ENCODE measurements around the gene OR10P1.
A peak's percentile ranks its signal among the peaks of the same experiment; 100 is the strongest.

Gene OR10P1

GRCh38 chr12:55682087-55682796 lies 45.5 kb downstream of the OR10P1 start:
- no peak for TF ChIP-seq CTCF (IDR thresholded peaks at IDR 0.05; ENCODE audit: low read depth, low read length)
- DNase-seq (ENCODE audit: low read depth in 2 of 2) = no peak
- H3K4me3 ChIP-seq (replicated peaks in 1 of 2; ENCODE audit: low read depth in 2 of 2, low read length in 2 of 2) = peak overlapping the region in 1 of 2 donors; percentile 20

- no peak for DNase-seq (ENCODE audit: low read depth in 2 of 2)
- no peak overlapping the region for H3K4me3 ChIP-seq (replicated peaks in 1 of 2; ENCODE audit: low read depth in 2 of 2, low read length in 2 of 2)
- TF ChIP-seq CTCF (IDR thresholded peaks at IDR 0.05; ENCODE audit: low read depth, low read length) = no peak
Observed at GRCh38 chr12:55683676-55684075, 47.0 kb downstream of the OR10P1 start.

- TF ChIP-seq CTCF (IDR thresholded peaks at IDR 0.05; ENCODE audit: low read depth, low read length) = no peak
- no peak for DNase-seq (ENCODE audit: low read depth in 2 of 2)
- H3K4me3 ChIP-seq (replicated peaks in 1 of 2; ENCODE audit: low read depth in 2 of 2, low read length in 2 of 2) = no peak overlapping the region
Observed at GRCh38 chr12:55684761-55685370, 48.2 kb downstream of the OR10P1 start.

GRCh38 chr12:55685671-55686070 lies 49.0 kb downstream of the OR10P1 start:
- no peak for TF ChIP-seq CTCF (IDR thresholded peaks at IDR 0.05; ENCODE audit: low read depth, low read length)
- no peak overlapping the region for H3K4me3 ChIP-seq (replicated peaks in 1 of 2; ENCODE audit: low read depth in 2 of 2, low read length in 2 of 2)
- no peak for DNase-seq (ENCODE audit: low read depth in 2 of 2)

- TF ChIP-seq CTCF (IDR thresholded peaks at IDR 0.05; ENCODE audit: low read depth, low read length) = no peak
- no peak overlapping the region for H3K4me3 ChIP-seq (replicated peaks in 1 of 2; ENCODE audit: low read depth in 2 of 2, low read length in 2 of 2)
- DNase-seq (ENCODE audit: low read depth in 2 of 2) = no peak
Observed at GRCh38 chr12:55686366-55687010, 49.8 kb downstream of the OR10P1 start.

Measured in cardiac fibroblast (primary cell).